ENCODE measurements around the gene POLR3C. TPM values are rescaled to one million over a fixed set of nuclear protein-coding genes. Genes with fewer than 3 reads are reported as not detected.
"Not testable (repeated sequence)": the region's sequence is repeated elsewhere in the genome, so short reads cannot be mapped to it uniquely, and the experiment has no call there.

The POLR3C gene
- polyA plus RNA-seq, 1 donor (not counting 4 experiments of a cell fraction or from before 2014, with no cell fraction given) = 33.9 TPM

GRCh38 chr1:145786271-145786670 is 37.7 kb upstream of the POLR3C start:
- FAIRE-seq = no peak

DNA sequence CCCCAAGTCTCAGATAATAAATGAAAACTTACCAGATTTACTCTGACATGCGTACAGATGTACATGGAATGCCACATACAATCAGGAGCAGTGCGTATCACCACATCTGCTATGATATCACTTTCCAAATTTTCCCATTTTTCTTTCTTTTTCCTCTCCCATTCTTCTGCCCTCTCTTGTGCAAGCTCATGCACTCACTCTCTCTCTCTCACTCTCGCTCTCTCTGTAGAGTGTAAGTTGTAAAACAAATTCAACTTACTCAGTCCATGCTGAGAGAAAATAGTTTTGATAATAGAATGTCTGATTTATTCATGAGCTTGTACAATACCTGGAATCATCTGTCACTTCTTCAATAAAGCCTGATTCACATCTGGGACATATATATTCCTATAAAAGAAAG is 35.4 kb upstream of the POLR3C start:
- dilution Hi-C loops (cut with MboI; ENCODE audit: extremely low pct_ligation_motif_present, low sequenced_read_pairs) = no loop called here
- H2AFZ ChIP-seq (ENCODE audit: control insufficient read depth, low read length) = no peak overlapping the region
- no peaks in the 10 kb centered on the region for H4K20me1 ChIP-seq (ENCODE audit: control insufficient read depth, extremely low read depth, insufficient read depth, low read length)
- no peak for DNase-seq (ENCODE audit: low read depth, low spot score)
- no peak overlapping the region for H3K4me2 ChIP-seq (ENCODE audit: control insufficient read depth, extremely low read depth, insufficient read depth, low read depth, low read length)
- TF ChIP-seq EZH2 (IDR thresholded peaks at IDR 0.05; ENCODE audit: low read length) = no peak
- TF ChIP-seq, protein P1, sequence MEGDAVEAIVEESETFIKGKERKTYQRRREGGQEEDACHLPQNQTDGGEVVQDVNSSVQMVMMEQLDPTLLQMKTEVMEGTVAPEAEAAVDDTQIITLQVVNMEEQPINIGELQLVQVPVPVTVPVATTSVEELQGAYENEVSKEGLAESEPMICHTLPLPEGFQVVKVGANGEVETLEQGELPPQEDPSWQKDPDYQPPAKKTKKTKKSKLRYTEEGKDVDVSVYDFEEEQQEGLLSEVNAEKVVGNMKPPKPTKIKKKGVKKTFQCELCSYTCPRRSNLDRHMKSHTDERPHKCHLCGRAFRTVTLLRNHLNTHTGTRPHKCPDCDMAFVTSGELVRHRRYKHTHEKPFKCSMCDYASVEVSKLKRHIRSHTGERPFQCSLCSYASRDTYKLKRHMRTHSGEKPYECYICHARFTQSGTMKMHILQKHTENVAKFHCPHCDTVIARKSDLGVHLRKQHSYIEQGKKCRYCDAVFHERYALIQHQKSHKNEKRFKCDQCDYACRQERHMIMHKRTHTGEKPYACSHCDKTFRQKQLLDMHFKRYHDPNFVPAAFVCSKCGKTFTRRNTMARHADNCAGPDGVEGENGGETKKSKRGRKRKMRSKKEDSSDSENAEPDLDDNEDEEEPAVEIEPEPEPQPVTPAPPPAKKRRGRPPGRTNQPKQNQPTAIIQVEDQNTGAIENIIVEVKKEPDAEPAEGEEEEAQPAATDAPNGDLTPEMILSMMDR (optimal IDR thresholded peaks at IDR 0.05 in 1 of 3, IDR thresholded peaks at IDR 0.05 in 1 of 3, conservative IDR thresholded peaks at IDR 0.05 in 1 of 3; ENCODE audit: extremely low read depth in 1 of 3, insufficient read depth in 2 of 3, low read length in 3 of 3) = no peak
- no peak overlapping the region for H3K9ac ChIP-seq (ENCODE audit: control insufficient read depth, extremely low read depth, insufficient read depth, low read length)
- H3K9me3 ChIP-seq (ENCODE audit: control insufficient read depth, low read depth, low read length) = no peaks in the 10 kb centered on the region
- no peaks in the 10 kb centered on the region for H3K9me1 ChIP-seq (ENCODE audit: control insufficient read depth, extremely low read depth, insufficient read depth, low read length)
- H3K27me3 ChIP-seq (ENCODE audit: control insufficient read depth, extremely low read depth, insufficient read depth, low read length) = no peaks in the 10 kb centered on the region
- no peak for FAIRE-seq
- peaks cover 10% of the 10 kb centered on the region for H3K4me1 ChIP-seq (ENCODE audit: control insufficient read depth, extremely low read depth, insufficient read depth, low read length)
- peaks cover 3% of the 10 kb centered on the region in 2 experiments for H3K36me3 ChIP-seq (ENCODE audit: control insufficient read depth in 2 of 2, extremely low read depth in 1 of 2, insufficient read depth in 2 of 2, low read length in 2 of 2)
- no peak overlapping the region for H3K27ac ChIP-seq (ENCODE audit: control insufficient read depth, insufficient read depth, low read length)
- no peak overlapping the region for H3K4me3 ChIP-seq (ENCODE audit: control insufficient read depth in 2 of 3, extremely low read depth in 1 of 3, insufficient read depth in 2 of 3, low read depth in 1 of 3, low read length in 3 of 3)
- H3K79me2 ChIP-seq (ENCODE audit: control insufficient read depth, insufficient read depth, low read length) = no peaks in the 10 kb centered on the region

More at GRCh38 chr1:145786271-145786670, 37.7 kb upstream of the POLR3C start:
- Histone ChIP-seq H3K9ac (ENCODE audit: control insufficient read depth, extremely low read depth, insufficient read depth, low read length) (no peak overlapping the region), H3K4me3 (ENCODE audit: control insufficient read depth in 2 of 3, extremely low read depth in 1 of 3, insufficient read depth in 2 of 3, low read depth in 1 of 3, low read length in 3 of 3) (no peak overlapping the region), H3K4me1 (ENCODE audit: control insufficient read depth, extremely low read depth, insufficient read depth, low read length) (peaks cover 19% of the 10 kb centered on the region), H3K27ac (ENCODE audit: control insufficient read depth, insufficient read depth, low read length) (no peak overlapping the region), H3K4me2 (ENCODE audit: control insufficient read depth, extremely low read depth, insufficient read depth, low read depth, low read length) (peak overlapping the region; percentile 54), H3K9me3 (ENCODE audit: control insufficient read depth, low read depth, low read length) (no peaks in the 10 kb centered on the region), H2AFZ (ENCODE audit: control insufficient read depth, low read length) (no peak overlapping the region), H3K27me3 (ENCODE audit: control insufficient read depth, extremely low read depth, insufficient read depth, low read length) (no peaks in the 10 kb centered on the region), H3K9me1 (ENCODE audit: control insufficient read depth, extremely low read depth, insufficient read depth, low read length) (no peaks in the 10 kb centered on the region), H3K36me3 (ENCODE audit: control insufficient read depth in 2 of 2, extremely low read depth in 1 of 2, insufficient read depth in 2 of 2, low read length in 2 of 2) (peaks cover 3% of the 10 kb centered on the region in 2 experiments), H4K20me1 (ENCODE audit: control insufficient read depth, extremely low read depth, insufficient read depth, low read length) (no peaks in the 10 kb centered on the region), H3K79me2 (ENCODE audit: control insufficient read depth, insufficient read depth, low read length) (no peaks in the 10 kb centered on the region)
- TF ChIP-seq, protein P1 (optimal IDR thresholded peaks at IDR 0.05 in 1 of 3, IDR thresholded peaks at IDR 0.05 in 1 of 3, conservative IDR thresholded peaks at IDR 0.05 in 1 of 3; ENCODE audit: extremely low read depth in 1 of 3, insufficient read depth in 2 of 3, low read length in 3 of 3) = no peak
- TF ChIP-seq EZH2 (IDR thresholded peaks at IDR 0.05; ENCODE audit: low read length) = no peak
- no peak for DNase-seq (ENCODE audit: low read depth, low spot score)
- dilution Hi-C loops (cut with MboI; ENCODE audit: extremely low pct_ligation_motif_present, low sequenced_read_pairs) = no loop called here

GRCh38 chr1:145791860-145792259 is 32.1 kb upstream of the POLR3C start:
- H3K4me3 ChIP-seq (ENCODE audit: control insufficient read depth in 2 of 3, extremely low read depth in 1 of 3, insufficient read depth in 2 of 3, low read depth in 1 of 3, low read length in 3 of 3); DNase-seq (ENCODE audit: low read depth, low spot score); dilution Hi-C loops (cut with MboI; ENCODE audit: extremely low pct_ligation_motif_present, low sequenced_read_pairs); H3K4me2 ChIP-seq (ENCODE audit: control insufficient read depth, extremely low read depth, insufficient read depth, low read depth, low read length); H3K36me3 ChIP-seq (ENCODE audit: control insufficient read depth in 2 of 2, extremely low read depth in 1 of 2, insufficient read depth in 2 of 2, low read length in 2 of 2); H3K9ac ChIP-seq (ENCODE audit: control insufficient read depth, extremely low read depth, insufficient read depth, low read length); H3K27ac ChIP-seq (ENCODE audit: control insufficient read depth, insufficient read depth, low read length); H3K79me2 ChIP-seq (ENCODE audit: control insufficient read depth, insufficient read depth, low read length); H2AFZ ChIP-seq (ENCODE audit: control insufficient read depth, low read length); H3K27me3 ChIP-seq (ENCODE audit: control insufficient read depth, extremely low read depth, insufficient read depth, low read length); FAIRE-seq; H3K9me3 ChIP-seq (ENCODE audit: control insufficient read depth, low read depth, low read length); H3K4me1 ChIP-seq (ENCODE audit: control insufficient read depth, extremely low read depth, insufficient read depth, low read length); H4K20me1 ChIP-seq (ENCODE audit: control insufficient read depth, extremely low read depth, insufficient read depth, low read length); H3K9me1 ChIP-seq (ENCODE audit: control insufficient read depth, extremely low read depth, insufficient read depth, low read length): not testable (repeated sequence)

Measured in keratinocyte (primary cell).